GM12878 (cell line): ENCODE data around the gene PIGL. TPM values are rescaled to one million over a fixed set of nuclear protein-coding genes. Genes with fewer than 3 reads are reported as not detected.

Source experiments
- ATAC-seq: fragments of 200-7000 bp; cut with Tn5 transposase; 3 replicates; pipeline ENCODE4 v1.9.1; 2020; ENCODE audit warnings: mild to moderate bottlenecking, moderate library complexity
- BruUV-seq: library from RNA; stranded (reverse); fragments of 400-500 nt; replicated peaks from 2 replicates; lab custom pipeline; 2021; lab: Mats Ljungman, UMichigan
- CTCF ChIA-PET: fragments of 300-600 bp; sonication (Branson Sonifier 250); formaldehyde crosslinking; extraction: SDS; loops from one replicate; lab custom pipeline; 2021; ENCODE audit warnings: inconsistent platforms; lab: Yijun Ruan, JAX
- POLR2A ChIA-PET: fragments of 350-600 bp; formaldehyde crosslinking; extraction: SDS; loops from one replicate; lab custom pipeline; 2021; ENCODE audit warnings: inconsistent platforms; lab: Charles Lee
- RAD21 ChIA-PET: fragments of 300-600 bp; sonication (Branson Sonifier 250); formaldehyde crosslinking; loops from one replicate; lab custom pipeline; 2023; ENCODE audit warnings: antibody characterized with exemption; ENCODE audit not compliant: unreplicated experiment; lab: Charles Lee
- SMC1A ChIA-PET: fragments of 300-600 bp; sonication (Branson Sonifier 250); formaldehyde crosslinking; loops from one replicate; lab custom pipeline; 2023; ENCODE audit not compliant: unreplicated experiment, uncharacterized antibody; lab: Charles Lee
- DNase-seq: peaks from one replicate; pipeline ENCODE4 v3.0.0-alpha.2; 2011; ENCODE audit warnings: low read depth, low spot score
- FAIRE-seq: peaks from 3 replicates; lab custom pipeline; 2011; peaks lifted over from hg19 to GRCh38; lab: Jason Lieb, UNC
- H2AFZ ChIP-seq: 2 replicates; pipeline ENCODE4 v1.6.0; 2011; ENCODE audit warnings: low read depth, low read length, control low read depth; ENCODE audit not compliant: control insufficient read depth
- H3K27ac ChIP-seq: 2 replicates; pipeline ENCODE4 v1.5.1; 2011; ENCODE audit warnings: control low read depth; ENCODE audit not compliant: control insufficient read depth, insufficient read depth
- H3K27me3 ChIP-seq, 2 experiments: replicated peaks in 1 of 2; 2 replicates each; pipeline versions ENCODE4 v1.6.0 to v1.6.1; 2011; ENCODE audit warnings: low read length in 1 of 2; ENCODE audit not compliant: control insufficient read depth in 2 of 2, insufficient read depth in 2 of 2
- H3K36me3 ChIP-seq, 2 experiments: 2 replicates each; pipeline ENCODE4 v1.5.1; 2011; ENCODE audit warnings: low read length in 1 of 2; ENCODE audit not compliant: control insufficient read depth in 2 of 2, insufficient read depth in 2 of 2
- H3K4me1 ChIP-seq: 2 replicates; pipeline ENCODE4 v1.6.1; 2011; ENCODE audit warnings: mild to moderate bottlenecking, low read length, moderate library complexity, mixed read lengths; ENCODE audit not compliant: control insufficient read depth, insufficient read depth
- H3K4me2 ChIP-seq: 2 replicates; pipeline ENCODE4 v1.6.0; 2011; ENCODE audit warnings: control low read depth; ENCODE audit not compliant: control insufficient read depth, insufficient read depth
- H3K4me3 ChIP-seq: fragments of 200-600 bp; sonication (generic); 2 replicates; pipeline ENCODE4 v1.5.1; 2016
- H3K79me2 ChIP-seq: 2 replicates; pipeline ENCODE4 v1.6.0; 2011; ENCODE audit warnings: low read length; ENCODE audit not compliant: control insufficient read depth, insufficient read depth
- H3K9ac ChIP-seq: 2 replicates; pipeline ENCODE4 v1.8.0; 2011; ENCODE audit warnings: low read length, control low read depth, mixed read lengths; ENCODE audit not compliant: control insufficient read depth, insufficient read depth
- H3K9me3 ChIP-seq: replicated peaks from 3 replicates; pipeline ENCODE4 v1.5.1; 2011; ENCODE audit warnings: mild to moderate bottlenecking, low read length; ENCODE audit not compliant: control insufficient read depth, insufficient read depth
- H4K20me1 ChIP-seq: 2 replicates; pipeline ENCODE4 v1.6.0; 2011; ENCODE audit not compliant: control insufficient read depth, insufficient read depth
- BCL11A ChIP-seq: IDR thresholded peaks from 2 replicates; pipeline ENCODE4 v1.6.1; 2011; ENCODE audit warnings: low read depth, low read length
- CREB1 ChIP-seq: IDR thresholded peaks from 2 replicates; pipeline ENCODE4 v1.6.1; 2012; ENCODE audit warnings: low read depth, mild to moderate bottlenecking, inconsistent platforms
- EP300 ChIP-seq, 2 experiments: fragments of 150-350 bp in 1 of 2; IDR thresholded peaks; 2 replicates each; pipeline ENCODE4 v1.6.1; 2011 to 2012; ENCODE audit warnings: low read depth in 2 of 2, low read length in 2 of 2, borderline replicate concordance in 1 of 2, improper control_type of control experiment in 1 of 2, inconsistent platforms in 1 of 2; ENCODE audit not compliant: control insufficient read depth in 1 of 2
- HDAC2 ChIP-seq: fragments of 200-600 bp; sonication (generic); IDR thresholded peaks from 2 replicates; pipeline ENCODE4 v1.6.1; 2017
- MEF2B ChIP-seq: fragments of 450-650 bp; IDR thresholded peaks from 2 replicates; pipeline ENCODE4 v1.6.1; 2018; ENCODE audit warnings: mild to moderate bottlenecking, moderate library complexity; ENCODE audit not compliant: partially characterized antibody, poor library complexity, severe bottlenecking
- MTA2 ChIP-seq: fragments of 450-650 bp; IDR thresholded peaks from 2 replicates; pipeline ENCODE4 v1.6.1; 2016; ENCODE audit warnings: low read depth, mild to moderate bottlenecking, moderate library complexity
- NBN ChIP-seq: fragments of 450-650 bp; IDR thresholded peaks from 2 replicates; pipeline ENCODE4 v1.6.1; 2016
- PAX8 ChIP-seq: fragments of 450-650 bp; IDR thresholded peaks from 2 replicates; pipeline ENCODE4 v1.6.1; 2017; ENCODE audit warnings: mild to moderate bottlenecking, moderate library complexity
- POU2F2 ChIP-seq: IDR thresholded peaks from 3 replicates; pipeline ENCODE4 v1.6.1; 2011; ENCODE audit warnings: low read depth, mild to moderate bottlenecking, low read length, borderline replicate concordance
- SIX5 ChIP-seq: IDR thresholded peaks from 2 replicates; pipeline ENCODE4 v1.6.1; 2011; ENCODE audit warnings: mild to moderate bottlenecking, low read depth, low read length, moderate library complexity; ENCODE audit not compliant: severe bottlenecking
- SREBF1 ChIP-seq: IDR thresholded peaks from 2 replicates; pipeline ENCODE4 v1.6.1; 2012; ENCODE audit warnings: mild to moderate bottlenecking, low read length
- TCF3 ChIP-seq: IDR thresholded peaks from 2 replicates; pipeline ENCODE4 v1.6.1; 2012; ENCODE audit warnings: low read depth, mild to moderate bottlenecking, low read length, borderline replicate concordance; ENCODE audit not compliant: insufficient read depth
- USF2 ChIP-seq: IDR thresholded peaks from 2 replicates; pipeline ENCODE4 v1.6.1; 2011; ENCODE audit warnings: low read depth, low read length, improper control_type of control experiment, borderline replicate concordance
- WRNIP1 ChIP-seq: IDR thresholded peaks from 2 replicates; pipeline ENCODE4 v1.6.1; 2011; ENCODE audit warnings: low read depth, low read length, improper control_type of control experiment, borderline replicate concordance
- ZBTB11 ChIP-seq: fragments of 450-650 bp; formaldehyde crosslinking; IDR thresholded peaks from 2 replicates; pipeline ENCODE4 v1.5.0; 2022; ENCODE audit warnings: mild to moderate bottlenecking, missing genetic modification characterization
- ZNF207 ChIP-seq: fragments of 450-650 bp; IDR thresholded peaks from 2 replicates; pipeline ENCODE4 v1.6.1; 2014; ENCODE audit warnings: antibody characterized with exemption, mild to moderate bottlenecking, borderline replicate concordance
- ZSCAN29 ChIP-seq: fragments of 450-650 bp; IDR thresholded peaks from 2 replicates; pipeline ENCODE4 v1.6.1; 2017; ENCODE audit warnings: mild to moderate bottlenecking, moderate library complexity
- WGBS: methylation state at CpG from one replicate; pipeline ENCODE4 v1.1.6; 2016; ENCODE audit warnings: low lambda C conversion rate; ENCODE audit not compliant: insufficient replicate concordance, insufficient coverage; ENCODE audit errors: missing lambda C conversion rate; 5-methylcytosine and 5-hydroxymethylcytosine counted together
- in situ Hi-C: fragments of 300-500 bp; cut with MboI; formaldehyde crosslinking; loops from 9 replicates; pipeline ENCODE4 v1.14.3; 2018; ENCODE audit warnings: mixed read lengths
- intact Hi-C: fragments of 100-400 bp; cut with micrococcal nuclease; formaldehyde crosslinking; loops from one replicate; pipeline ENCODE4 v1.14.2; 2022; ENCODE audit not compliant: unreplicated experiment
- polyA plus RNA-seq, 11 experiments: library from polyadenylated mRNA; depleted of rRNA in 4 of 11; unstranded in 6 of 11; stranded (reverse) in 5 of 11; fragments of >200 nt; fragmentation: Nextera tagmentation in 4 of 11; fragmentation: Illumina TruSeq in 1 of 11; extraction: Ambion mirVana in 4 of 11; extraction: Trizol in 1 of 11; gene quantifications; 1 replicate in 1 of 11; 2 replicates in 10 of 11; pipeline versions ENCODE4 v1.2.1 to v1.2.3, GENCODE V29; 2011 to 2016; ENCODE audit warnings: inconsistent platforms in 2 of 11, missing spikeins in 2 of 11, low read depth in 1 of 11
- total RNA-seq, 4 experiments: library from RNA; depleted of rRNA in 3 of 4; stranded (reverse); fragments of >200 nt in 3 of 4; fragmentation: Illumina TruSeq in 1 of 4; extraction: Trizol in 1 of 4; gene quantifications; 2 replicates each; pipeline versions ENCODE4 v1.2.1 to v1.2.3, GENCODE V29; 2013 to 2021

Gene PIGL
- total and polyA plus RNA-seq, 10 of the 15 experiments (the other 5 are each of a cell fraction or from before 2014, with no cell fraction given) = 25.9 to 52.5 (median 30.2) TPM

- TF ChIP-seq ZBTB11 (CRISPR knock-in tag) = no peak
- no peak for TF ChIP-seq EP300 (IDR thresholded peaks at IDR 0.05; ENCODE audit: borderline replicate concordance in 1 of 2, control insufficient read depth in 1 of 2, low read depth in 2 of 2, low read length in 2 of 2)
- no peak for TF ChIP-seq USF2
- no peak for TF ChIP-seq WRNIP1
- TF ChIP-seq NBN = no peak
Observed at GRCh38 chr17:16247586-16247984, 30.6 kb downstream of the PIGL start (continued).

GRCh38 chr17:16250635-16251034 is 33.6 kb downstream of the PIGL start:
- H3K36me3 ChIP-seq = no peaks in the 10 kb centered on the region; a peak in 1 of 4 replicates
- RAD21 ChIA-PET = interaction anchor here (0.7 kb wide), 1 partner anchor 188 kb away, joined by 3 read pairs; no protein-coding TSS in a partner anchor
- no peak overlapping the region for H3K4me2 ChIP-seq
- intact Hi-C loops (no loop called here), in situ Hi-C loops (no loop called here)
- no peak overlapping the region for H2AFZ ChIP-seq
- BruUV-seq = no TSS peak
- 100% methylated on average over 1 of the region's 1 CpG for WGBS
- H3K9ac ChIP-seq = no peak overlapping the region
- no peaks in the 10 kb centered on the region for H3K4me1 ChIP-seq
- ATAC-seq (no peak), DNase-seq (no peak), FAIRE-seq (no peak)
- POLR2A ChIA-PET = no interaction called here
- TF ChIP-seq CREB1 = no peak
- no peak for TF ChIP-seq POU2F2
- TF ChIP-seq SIX5 = no peak
- no peak for TF ChIP-seq SREBF1
- TF ChIP-seq MTA2 = no peak
- TF ChIP-seq ZNF207 = no peak
- no peak for TF ChIP-seq BCL11A
- no peak for TF ChIP-seq TCF3
- TF ChIP-seq HDAC2 = no peak
- TF ChIP-seq PAX8 = no peak
- no peak for TF ChIP-seq MEF2B
- no peak for TF ChIP-seq ZSCAN29
- H3K9me3 ChIP-seq = no peaks in the 10 kb centered on the region
- H3K79me2 ChIP-seq = no peaks in the 10 kb centered on the region
- no peak overlapping the region for H3K27ac ChIP-seq
- no peaks in the 10 kb centered on the region for H3K27me3 ChIP-seq
- CTCF ChIA-PET = interaction anchor here (0.7 to 0.8 kb wide), 2 partner anchors 16 to 76 kb away, joined by 3 read pairs; no protein-coding TSS in a partner anchor
- H3K4me3 ChIP-seq = no peak overlapping the region
- no peaks in the 10 kb centered on the region for H4K20me1 ChIP-seq
- SMC1A ChIA-PET = interaction anchor here (0.8 to 1.7 kb wide), 3 partner anchors 9 to 35 kb away, joined by 4 to 5 read pairs (median 4); no protein-coding TSS in a partner anchor
